GM12892 (cell line): Measurements from ENCODE around the gene ADARB2.

Experiments
- POLR2A ChIP-seq: IDR thresholded peaks from 2 replicates; pipeline ENCODE4 v1.6.1; 2011; ENCODE audit warnings: low read depth, low read length, control low read depth
- POLR2AphosphoS5 ChIP-seq: IDR thresholded peaks from 2 replicates; pipeline ENCODE4 v1.6.1; 2011; ENCODE audit warnings: low read depth, low read length, control low read depth

DNA sequence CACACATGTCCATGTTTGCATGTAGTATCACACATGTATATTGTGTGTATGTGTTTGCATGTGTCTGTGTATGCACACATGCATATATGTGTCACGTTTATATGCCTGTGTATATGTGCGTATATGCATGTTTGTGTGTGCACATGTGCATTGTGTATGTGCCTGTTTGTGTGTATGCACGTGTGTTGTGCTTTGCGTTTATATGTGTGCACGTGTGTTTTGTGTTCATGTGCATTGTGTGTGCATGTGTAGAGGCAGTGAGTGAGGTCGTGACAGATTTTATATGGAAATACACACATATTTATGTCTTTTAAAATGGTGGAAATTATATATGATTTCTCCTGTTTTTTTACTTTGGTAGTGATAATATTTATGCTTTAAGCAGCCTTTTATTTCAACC is 41.2 kb downstream of the ADARB2 start:
- TF ChIP-seq POLR2AphosphoS5 (0 out of 2 replicates have a peak, but pooled peaks have one; percentile 2), POLR2A (no peak)
